Mesendoderm (in vitro differentiated cells): ENCODE data around the gene FAM171A2.

ENCODE experiments used
- DNase-seq: peaks from one replicate; pipeline ENCODE4 v3.0.0; 2013
- H2AK5ac ChIP-seq: 2 replicates; pipeline ENCODE4 v1.6.1; 2013; ENCODE audit warnings: low read length, inconsistent platforms
- H2BK120ac ChIP-seq: 2 replicates; pipeline ENCODE4 v1.6.1; 2013; ENCODE audit warnings: low read depth, mild to moderate bottlenecking, low read length, moderate library complexity, mixed read lengths
- H2BK15ac ChIP-seq: replicated peaks from 2 replicates; pipeline ENCODE4 v1.6.1; 2013; ENCODE audit warnings: low read depth, mild to moderate bottlenecking, moderate library complexity
- H2BK5ac ChIP-seq: 2 replicates; pipeline ENCODE4 v1.6.1; 2013; ENCODE audit warnings: low read length, inconsistent platforms
- H3K18ac ChIP-seq: 2 replicates; pipeline ENCODE4 v1.6.1; 2013; ENCODE audit warnings: mild to moderate bottlenecking, low read length, mixed read lengths
- H3K23ac ChIP-seq: one replicate; pipeline ENCODE4 v1.6.1; 2013; ENCODE audit warnings: low read length
- H3K27ac ChIP-seq: 2 replicates; pipeline ENCODE4 v1.5.1; 2013; ENCODE audit warnings: low read depth, mild to moderate bottlenecking, inconsistent platforms, low read length, moderate library complexity
- H3K27me3 ChIP-seq: 2 replicates; pipeline ENCODE4 v1.6.1; 2013; ENCODE audit warnings: low read length, control low read depth, mild to moderate bottlenecking, inconsistent platforms; ENCODE audit not compliant: insufficient read depth, poor library complexity
- H3K36me3 ChIP-seq: 2 replicates; pipeline ENCODE4 v1.6.1; 2013; ENCODE audit warnings: low read length, inconsistent platforms; ENCODE audit not compliant: control insufficient read depth, insufficient read depth
- H3K4ac ChIP-seq: one replicate; pipeline ENCODE4 v1.6.1; 2013; ENCODE audit warnings: low read depth, mild to moderate bottlenecking, low read length, moderate library complexity
- H3K4me1 ChIP-seq: 2 replicates; pipeline ENCODE4 v1.6.1; 2013; ENCODE audit warnings: low read depth, low read length, inconsistent platforms; ENCODE audit not compliant: control insufficient read depth
- H3K4me2 ChIP-seq: 2 replicates; pipeline ENCODE4 v1.6.1; 2013; ENCODE audit warnings: low read length
- H3K4me3 ChIP-seq: 2 replicates; pipeline ENCODE4 v1.5.1; 2013; ENCODE audit warnings: mild to moderate bottlenecking, low read length
- H3K56ac ChIP-seq: one replicate; pipeline ENCODE4 v1.6.1; 2013; ENCODE audit warnings: low read length
- H3K79me1 ChIP-seq: 2 replicates; pipeline ENCODE4 v1.6.1; 2013; ENCODE audit warnings: low read length, inconsistent platforms
- H3K79me2 ChIP-seq: 2 replicates; pipeline ENCODE4 v1.6.1; 2013; ENCODE audit warnings: mild to moderate bottlenecking, low read length; ENCODE audit not compliant: control insufficient read depth, insufficient read depth
- H3K9ac ChIP-seq: 2 replicates; pipeline ENCODE4 v1.6.1; 2013; ENCODE audit warnings: low read length, inconsistent platforms
- H4K5ac ChIP-seq: one replicate; pipeline ENCODE4 v1.6.1; 2013; ENCODE audit warnings: low read length
- H4K8ac ChIP-seq: one replicate; pipeline ENCODE4 v1.6.1; 2013; ENCODE audit warnings: low read depth, mild to moderate bottlenecking, control low read depth, low read length, moderate library complexity
- WGBS: extraction: QIAGEN DNeasy Blood & Tissue Kit; methylation state at CpG from one replicate; pipeline ENCODE4 v1.1.7; 2013; ENCODE audit warnings: low lambda C conversion rate, missing lambda C conversion rate; ENCODE audit not compliant: insufficient coverage; ENCODE audit errors: extremely low coverage; 5-methylcytosine and 5-hydroxymethylcytosine counted together

Gene FAM171A2

DNA sequence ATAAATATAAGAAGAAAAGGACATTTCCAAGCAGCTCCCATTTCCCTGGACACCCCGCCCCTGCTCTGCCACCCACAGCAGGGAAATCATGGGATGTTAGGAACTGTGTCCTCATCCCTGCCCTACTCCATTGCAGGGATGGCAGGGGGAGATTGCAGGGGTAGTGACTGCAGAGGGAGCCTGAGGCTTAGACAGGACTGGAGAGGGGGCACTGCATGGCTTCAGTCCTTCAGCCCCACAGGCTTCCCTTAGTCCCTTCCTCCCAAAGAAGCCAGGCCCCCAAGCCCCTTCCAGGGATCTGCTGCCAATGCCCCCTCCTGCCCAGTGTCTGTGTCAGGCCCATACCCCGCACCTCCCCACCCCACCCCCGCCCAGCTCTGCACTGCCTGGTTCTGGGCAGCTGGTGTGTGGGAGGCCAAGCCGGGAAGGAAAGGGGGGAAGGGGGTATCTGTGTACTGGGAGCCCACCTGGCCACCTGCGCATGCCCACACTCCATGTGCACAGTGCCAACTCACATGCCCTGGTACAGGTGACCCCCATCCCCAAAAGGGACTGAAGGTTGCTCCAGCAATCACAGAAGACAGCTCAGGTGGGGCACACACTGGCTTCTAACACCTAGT lies 52.0 kb downstream of the FAM171A2 start:
- Histone ChIP-seq H3K4me3 (no peak overlapping the region), H3K4me1 (peaks cover 9% of the 10 kb centered on the region), H2BK5ac (no peak overlapping the region), H3K4ac (no peak overlapping the region), H2AK5ac (no peak overlapping the region), H3K4me2 (no peak overlapping the region), H2BK120ac (no peak overlapping the region), H3K23ac (no peak overlapping the region), H3K9ac (no peak overlapping the region), H3K27ac (no peak overlapping the region), H3K18ac (no peak overlapping the region), H4K8ac (no peak overlapping the region), H3K56ac (no peak overlapping the region), H3K79me1 (no peaks in the 10 kb centered on the region), H2BK15ac (no peak overlapping the region), H3K79me2 (no peaks in the 10 kb centered on the region), H4K5ac (no peak overlapping the region), H3K27me3 (no peaks in the 10 kb centered on the region), H3K36me3 (no peaks in the 10 kb centered on the region)
- DNase-seq, result no peak
- no CpG with 5 or more reads among the region's 5 CpGs for WGBS

DNA sequence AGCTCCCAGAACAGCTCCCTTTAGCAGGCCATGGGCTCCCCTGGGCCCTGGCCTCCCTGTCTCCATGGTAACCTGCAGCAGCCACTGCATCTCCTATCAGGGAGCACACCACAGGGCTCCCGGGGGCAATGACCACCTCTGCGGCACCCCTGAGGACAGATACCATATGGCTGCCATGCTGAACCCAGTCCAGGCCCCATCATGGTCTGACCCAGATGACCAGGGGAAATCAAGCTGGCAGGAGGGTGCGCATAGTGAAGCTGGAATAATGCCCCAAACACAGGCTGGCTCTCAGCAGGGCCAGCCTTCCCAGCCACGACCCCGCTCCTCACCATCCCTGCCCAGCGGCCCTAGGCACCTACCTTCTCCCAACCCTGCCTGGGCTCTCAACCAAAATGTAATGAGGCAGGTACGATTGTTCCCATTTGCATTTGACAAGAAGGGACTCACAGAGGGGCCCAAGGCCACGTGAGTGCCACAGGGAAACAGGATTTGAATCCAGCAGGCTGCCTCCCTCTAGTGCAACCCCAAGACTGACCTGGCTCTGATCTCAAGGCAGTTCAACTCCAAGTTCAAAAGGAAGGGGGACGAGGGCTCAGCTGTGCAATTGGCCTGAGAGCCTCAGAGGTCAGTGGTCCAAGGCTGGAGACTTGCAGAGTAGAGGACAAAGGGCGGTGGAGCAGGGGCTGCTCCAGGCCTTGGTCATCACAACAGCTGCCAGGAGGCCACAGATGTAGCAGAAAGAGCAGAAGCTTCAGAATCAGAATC lies 52.9 kb downstream of the FAM171A2 start:
- Histone ChIP-seq H3K79me2 (no peaks in the 10 kb centered on the region), H3K18ac (no peak overlapping the region), H3K56ac (no peak overlapping the region), H3K4ac (no peak overlapping the region), H4K8ac (no peak overlapping the region), H2AK5ac (no peak overlapping the region), H2BK15ac (no peak overlapping the region), H3K4me2 (no peak overlapping the region), H3K36me3 (no peaks in the 10 kb centered on the region), H3K23ac (no peak overlapping the region), H2BK5ac (no peak overlapping the region), H3K4me1 (peaks cover 6% of the 10 kb centered on the region), H3K27me3 (no peaks in the 10 kb centered on the region), H4K5ac (no peak overlapping the region), H3K9ac (no peak overlapping the region), H3K4me3 (no peak overlapping the region), H3K27ac (no peak overlapping the region), H3K79me1 (no peaks in the 10 kb centered on the region), H2BK120ac (no peak overlapping the region)
- no CpG with 5 or more reads among the region's 10 CpGs for WGBS
- DNase-seq, result no peak

DNA sequence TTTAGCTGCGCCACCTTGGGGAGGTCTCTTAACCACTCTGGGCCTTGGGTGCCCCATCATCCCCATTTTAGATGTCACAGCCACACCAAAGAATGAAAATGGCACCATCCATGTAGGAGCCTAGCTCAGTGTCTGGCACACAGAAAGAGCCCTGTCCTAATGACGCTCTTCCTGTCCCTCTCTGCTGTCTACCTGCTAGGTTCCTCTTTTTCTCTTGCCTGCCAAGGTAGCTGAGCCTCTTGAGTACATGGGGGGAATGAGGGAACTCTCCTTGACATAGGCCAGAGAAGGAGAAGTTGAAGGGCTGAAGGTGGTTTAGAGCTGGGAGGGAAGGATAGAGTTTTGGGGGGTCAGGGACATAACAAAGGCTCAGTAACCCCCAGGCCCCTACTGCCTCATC lies 53.5 kb downstream of the FAM171A2 start:
- no peak overlapping the region for H3K56ac ChIP-seq
- no peak overlapping the region for H2BK120ac ChIP-seq
- H4K8ac ChIP-seq, result no peak overlapping the region
- H2BK5ac ChIP-seq, result no peak overlapping the region
- no peak for DNase-seq
- H3K27me3 ChIP-seq, result no peaks in the 10 kb centered on the region
- H3K79me1 ChIP-seq, result no peaks in the 10 kb centered on the region
- no peak overlapping the region for H4K5ac ChIP-seq
- H3K27ac ChIP-seq, result no peak overlapping the region
- H3K4me2 ChIP-seq, result no peak overlapping the region
- H2AK5ac ChIP-seq, result no peak overlapping the region
- H3K36me3 ChIP-seq, result no peaks in the 10 kb centered on the region
- WGBS, result no CpG with 5 or more reads among the region's 2 CpGs
- no peak overlapping the region for H3K4me3 ChIP-seq
- H3K4ac ChIP-seq, result no peak overlapping the region
- no peak overlapping the region for H3K23ac ChIP-seq
- no peak overlapping the region for H3K18ac ChIP-seq
- no peak overlapping the region for H3K9ac ChIP-seq
- H3K4me1 ChIP-seq, result peaks cover 3% of the 10 kb centered on the region
- H2BK15ac ChIP-seq, result no peak overlapping the region
- H3K79me2 ChIP-seq, result no peaks in the 10 kb centered on the region

DNA sequence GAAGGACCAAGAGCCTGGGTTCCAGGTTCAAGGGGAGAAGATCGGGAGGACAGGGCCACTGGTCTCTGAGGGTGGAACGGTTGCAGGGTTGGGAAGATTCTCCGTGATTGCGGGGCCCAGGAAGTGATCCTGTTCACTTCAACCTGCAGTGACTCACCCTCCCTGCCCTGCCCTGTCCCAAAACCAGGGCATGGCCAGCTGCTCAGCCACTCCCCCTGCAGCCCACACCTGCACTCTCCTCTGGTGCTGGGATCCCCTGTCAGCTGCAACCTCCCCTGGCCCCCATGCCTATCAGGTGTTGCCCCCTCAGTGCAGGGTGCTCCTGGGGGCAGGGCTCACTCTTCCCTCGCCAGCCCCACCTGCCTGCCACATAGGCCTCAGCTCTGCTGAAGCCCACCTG lies 54.2 kb downstream of the FAM171A2 start:
- Histone ChIP-seq H2BK120ac (no peak overlapping the region), H3K79me2 (no peaks in the 10 kb centered on the region), H2BK15ac (no peak overlapping the region), H3K27ac (no peak overlapping the region), H3K79me1 (no peaks in the 10 kb centered on the region), H3K4me2 (no peak overlapping the region), H3K23ac (no peak overlapping the region), H2BK5ac (no peak overlapping the region), H3K27me3 (no peaks in the 10 kb centered on the region), H4K5ac (no peak overlapping the region), H3K4me3 (no peak overlapping the region), H3K4me1 (peaks cover 3% of the 10 kb centered on the region), H2AK5ac (no peak overlapping the region), H4K8ac (no peak overlapping the region), H3K18ac (no peak overlapping the region), H3K56ac (no peak overlapping the region), H3K4ac (no peak overlapping the region), H3K9ac (no peak overlapping the region), H3K36me3 (no peaks in the 10 kb centered on the region)
- peak; percentile 34 for DNase-seq
- WGBS, result no CpG with 5 or more reads among the region's 5 CpGs

DNA sequence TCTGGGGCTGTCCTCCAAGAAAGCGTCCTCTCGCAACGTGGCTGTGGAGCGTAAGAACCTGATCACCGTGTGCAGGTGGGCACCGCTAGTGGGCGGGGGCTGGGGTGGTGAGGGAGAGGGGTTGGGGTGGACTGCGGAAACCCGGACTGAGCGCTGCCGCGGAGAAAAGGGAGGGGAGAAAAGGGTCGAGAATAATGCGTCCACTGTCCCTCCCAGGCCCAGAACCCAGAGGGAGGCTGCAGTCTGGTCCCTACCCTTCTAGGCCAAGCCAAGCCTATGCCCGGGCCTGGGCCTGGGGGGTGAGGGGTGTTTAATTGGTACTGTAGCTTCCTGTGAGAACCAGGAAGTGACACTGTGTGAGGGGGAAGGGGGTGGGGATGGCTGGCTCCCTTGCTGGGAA lies 54.8 kb downstream of the FAM171A2 start:
- Histone ChIP-seq H2BK120ac (no peak overlapping the region), H2AK5ac (no peak overlapping the region), H2BK5ac (no peak overlapping the region), H2BK15ac (no peak overlapping the region), H3K4me3 (no peak overlapping the region), H3K9ac (no peak overlapping the region), H3K27ac (no peak overlapping the region), H3K4me1 (peaks cover 3% of the 10 kb centered on the region), H3K18ac (no peak overlapping the region), H3K79me1 (no peaks in the 10 kb centered on the region), H3K4ac (no peak overlapping the region), H3K79me2 (no peaks in the 10 kb centered on the region), H4K8ac (no peak overlapping the region), H3K27me3 (no peaks in the 10 kb centered on the region), H3K4me2 (peak overlapping the region; percentile 50), H3K36me3 (no peaks in the 10 kb centered on the region), H3K23ac (no peak overlapping the region), H3K56ac (peak overlapping the region; percentile 64), H4K5ac (no peak overlapping the region)
- DNase-seq, result no peak
- whole genome bisulfite sequencing, result no CpG with 5 or more reads among the region's 15 CpGs
